Endothelial cell of umbilical vein (primary cell): ENCODE results near the gene TTLL11. TPM values are rescaled to one million over a fixed set of nuclear protein-coding genes. Genes with fewer than 3 reads are reported as not detected.

Experiments used
- BruUV-seq: library from RNA; stranded (reverse); fragments of 400-500 nt; replicated peaks from 2 replicates; lab custom pipeline; 2021; lab: Mats Ljungman, UMichigan
- CTCF ChIA-PET: fragments of 300-600, 350-600 bp; sonication (Branson Sonifier 250); formaldehyde crosslinking; loops from one replicate; lab custom pipeline; 2021; ENCODE audit warnings: antibody characterized with exemption, inconsistent platforms; lab: Charles Lee
- POLR2A ChIA-PET: fragments of 300-600, 350-600 bp; sonication (Branson Sonifier 250); formaldehyde crosslinking; loops from one replicate; lab custom pipeline; 2021; ENCODE audit warnings: antibody characterized with exemption, inconsistent platforms; lab: Charles Lee
- DNase-seq: peaks from one replicate; pipeline ENCODE4 v3.0.0-alpha.2; 2011; ENCODE audit warnings: low read depth, low spot score
- FAIRE-seq: peaks from 2 replicates; lab custom pipeline; 2011; peaks lifted over from hg19 to GRCh38; lab: Jason Lieb, UNC
- H2AFZ ChIP-seq: 2 replicates; pipeline ENCODE4 v1.6.0; 2012; ENCODE audit warnings: low read depth, low read length, control low read depth, inconsistent platforms
- H3K27ac ChIP-seq: 2 replicates; pipeline ENCODE4 v1.5.1; 2011; ENCODE audit warnings: low read depth, mild to moderate bottlenecking, control low read depth, low read length, moderate library complexity; ENCODE audit not compliant: insufficient read depth
- H3K27me3 ChIP-seq, 2 experiments: 2 replicates each; pipeline versions ENCODE4 v1.6.0 to v1.6.1; 2011; ENCODE audit warnings: low read length in 2 of 2, mixed read lengths in 1 of 2; ENCODE audit not compliant: control insufficient read depth in 2 of 2, insufficient read depth in 2 of 2
- H3K36me3 ChIP-seq, 2 experiments: 2 replicates in 1 of 2; 3 replicates in 1 of 2; pipeline ENCODE4 v1.5.1; 2011; ENCODE audit warnings: low read length in 2 of 2, mild to moderate bottlenecking in 1 of 2, moderate library complexity in 1 of 2; ENCODE audit not compliant: control insufficient read depth in 2 of 2, insufficient read depth in 2 of 2; ENCODE audit errors: extremely low read depth in 1 of 2
- H3K4me1 ChIP-seq: 3 replicates; pipeline ENCODE4 v1.5.1; 2011; ENCODE audit warnings: mild to moderate bottlenecking, low read length; ENCODE audit not compliant: control insufficient read depth, insufficient read depth; ENCODE audit errors: extremely low read depth
- H3K4me2 ChIP-seq: 2 replicates; pipeline ENCODE4 v1.6.1; 2011; ENCODE audit warnings: low read length, control low read depth, mixed read lengths; ENCODE audit not compliant: insufficient read depth
- H3K4me3 ChIP-seq, 3 experiments: fragments of 200-600 bp in 1 of 3; sonication (generic), shearing (Covaris generic) in 1 of 3; replicated peaks in 1 of 3; 2 replicates each; pipeline ENCODE4 v1.5.1; 2011 to 2016; ENCODE audit warnings: control low read depth in 3 of 3, low read length in 3 of 3, mild to moderate bottlenecking in 2 of 3, inconsistent platforms in 1 of 3, low read depth in 1 of 3, moderate library complexity in 1 of 3; ENCODE audit not compliant: insufficient read depth in 1 of 3
- H3K79me2 ChIP-seq: 2 replicates; pipeline ENCODE4 v1.6.0; 2012; ENCODE audit warnings: low read length, inconsistent platforms; ENCODE audit not compliant: control insufficient read depth, insufficient read depth
- H3K9ac ChIP-seq: replicated peaks from 2 replicates; pipeline ENCODE3; 2011; ENCODE audit warnings: low read length, control low read depth; ENCODE audit not compliant: insufficient read depth; ENCODE audit errors: extremely low read depth
- H3K9me1 ChIP-seq: replicated peaks from 3 replicates; pipeline ENCODE4 v1.6.0; 2011; ENCODE audit warnings: mild to moderate bottlenecking, low read length; ENCODE audit not compliant: control insufficient read depth, insufficient read depth; ENCODE audit errors: extremely low read depth
- H3K9me3 ChIP-seq: replicated peaks from 2 replicates; pipeline ENCODE4 v1.5.1; 2012; ENCODE audit warnings: low read length, inconsistent platforms; ENCODE audit not compliant: control insufficient read depth, insufficient read depth
- H4K20me1 ChIP-seq: replicated peaks from 2 replicates; pipeline ENCODE3; 2011; ENCODE audit warnings: mild to moderate bottlenecking, low read length; ENCODE audit not compliant: control insufficient read depth, insufficient read depth; ENCODE audit errors: extremely low read depth
- CTCF ChIP-seq, 2 donors: IDR thresholded peaks; 1 replicate in 1 of 2; 2 replicates in 1 of 2; pipeline ENCODE4 v1.5.1; 2011; ENCODE audit warnings: low read length in 2 of 2, mild to moderate bottlenecking in 2 of 2, moderate library complexity in 2 of 2, control low read depth in 1 of 2, inconsistent platforms in 1 of 2, low read depth in 1 of 2; ENCODE audit not compliant: insufficient read depth in 1 of 2; ENCODE audit errors: extremely low read depth in 1 of 2
- EZH2 ChIP-seq: IDR thresholded peaks from 2 replicates; pipeline ENCODE4 v1.6.1; 2012; ENCODE audit warnings: borderline replicate concordance, low read depth, mild to moderate bottlenecking, moderate library complexity, low read length, inconsistent platforms; ENCODE audit not compliant: severe bottlenecking
- FOS ChIP-seq: IDR thresholded peaks from 2 replicates; pipeline ENCODE4 v1.6.1; 2011; ENCODE audit warnings: mild to moderate bottlenecking, low read length, moderate library complexity, borderline replicate concordance; ENCODE audit not compliant: insufficient read depth
- GATA2 ChIP-seq: IDR thresholded peaks from 2 replicates; pipeline ENCODE4 v1.7.0; 2011; ENCODE audit warnings: low read depth, mild to moderate bottlenecking, moderate library complexity, mixed read lengths, low read length; ENCODE audit not compliant: insufficient read length, insufficient read depth
- JUN ChIP-seq: IDR thresholded peaks from 2 replicates; pipeline ENCODE4 v1.6.1; 2011; ENCODE audit warnings: borderline replicate concordance, low read depth; ENCODE audit not compliant: insufficient read length, insufficient read depth
- MAX ChIP-seq: IDR thresholded peaks from 2 replicates; pipeline ENCODE4 v1.6.1; 2011; ENCODE audit not compliant: insufficient read depth, insufficient read length
- MYC ChIP-seq: IDR thresholded peaks from one replicate; pipeline ENCODE4 v1.6.1; 2011; ENCODE audit warnings: mild to moderate bottlenecking, low read depth, low read length
- POLR2A ChIP-seq: IDR thresholded peaks from 2 replicates; pipeline ENCODE4 v1.6.1; 2012; ENCODE audit warnings: low read depth, mild to moderate bottlenecking, control low read depth, low read length
- POLR2AphosphoS5 ChIP-seq: IDR thresholded peaks from 2 replicates; pipeline ENCODE4 v1.6.1; 2012; ENCODE audit warnings: low read depth, mild to moderate bottlenecking, control low read depth, low read length, moderate library complexity; ENCODE audit not compliant: insufficient read depth
- dilution Hi-C: fragments of 300-500 bp; cut with MboI; formaldehyde crosslinking; loops from one replicate; pipeline ENCODE4 v1.15.0; 2019; ENCODE audit warnings: low sequenced_read_pairs; ENCODE audit not compliant: extremely low pct_ligation_motif_present
- intact Hi-C: fragments of 100-400 bp; cut with micrococcal nuclease; formaldehyde crosslinking; loops from one replicate; pipeline ENCODE4 v1.10.0; 2022
- polyA plus RNA-seq, 4 experiments: library from polyadenylated mRNA; depleted of rRNA in 3 of 4; stranded (reverse) in 3 of 4; unstranded in 1 of 4; fragments of >200 nt; gene quantifications; 2 replicates each; pipeline versions ENCODE4 v1.2.1 to v1.2.3, GENCODE V29; 2011 to 2012; ENCODE audit warnings: missing spikeins in 1 of 4
- total RNA-seq: library from RNA; stranded (reverse); gene quantifications from 2 replicates; pipeline ENCODE4 v1.2.3, GENCODE V29; 2021

TTLL11 gene
- total and polyA plus RNA-seq, 2 donors (not counting 3 experiments of a cell fraction or from before 2014, with no cell fraction given), result 4.9 to 5.1 TPM

GRCh38 chr9:122011818-122012498 lies 81.2 kb downstream of the TTLL11 start:
- H3K9me1 ChIP-seq, result no peaks in the 10 kb centered on the region
- no peak overlapping the region for H3K9ac ChIP-seq
- DNase-seq, result no peak
- no peaks in the 10 kb centered on the region for H3K27me3 ChIP-seq
- H3K9me3 ChIP-seq, result no peaks in the 10 kb centered on the region
- intact Hi-C loops, result no loop called here
- FAIRE-seq, result no peak
- BruUV-seq, result no TSS peak
- H3K36me3 ChIP-seq, result no peaks in the 10 kb centered on the region
- peaks cover 24% of the 10 kb centered on the region for H3K4me1 ChIP-seq
- H2AFZ ChIP-seq, result no peak overlapping the region
- no peak for TF ChIP-seq JUN
- no peak for TF ChIP-seq FOS
- TF ChIP-seq MAX, result no peak
- no peak for TF ChIP-seq EZH2
- TF ChIP-seq POLR2AphosphoS5, result no peak
- TF ChIP-seq POLR2A, result no peak
- TF ChIP-seq GATA2, result no peak
- no peak for TF ChIP-seq MYC
- no peak for TF ChIP-seq CTCF (IDR thresholded peaks at IDR 0.05; ENCODE audit: extremely low read depth in 1 of 2, insufficient read depth in 1 of 2, low read depth in 1 of 2, low read length in 2 of 2)
- POLR2A ChIA-PET, result no interaction called here
- dilution Hi-C loops, result no loop called here
- CTCF ChIA-PET, result no interaction called here
- H4K20me1 ChIP-seq, result no peaks in the 10 kb centered on the region
- H3K4me3 ChIP-seq, result no peak overlapping the region
- no peak overlapping the region for H3K4me2 ChIP-seq
- no peak overlapping the region for H3K27ac ChIP-seq
- H3K79me2 ChIP-seq, result no peaks in the 10 kb centered on the region
